Liver (tissue), 9 donors: ENCODE measurements around the gene DPPA2. TPM values are rescaled to one million over a fixed set of nuclear protein-coding genes. Genes with fewer than 3 reads are reported as not detected.

Source experiments
- DNase-seq: peaks from one replicate; pipeline ENCODE4 v3.0.0-alpha.2; 2017; ENCODE audit warnings: low spot score
- H3K27ac ChIP-seq, 2 donors: one replicate each; pipeline ENCODE4 v1.7.0; 2013; ENCODE audit warnings: inconsistent platforms in 2 of 2, low read length in 2 of 2, control low read depth in 1 of 2, low read depth in 1 of 2, mild to moderate bottlenecking in 1 of 2
- H3K27me3 ChIP-seq, 4 donors: one replicate each; pipeline versions ENCODE4 v1.6.1 to v1.7.0; 2013; ENCODE audit warnings: low read length in 3 of 4, inconsistent platforms in 1 of 4, mild to moderate bottlenecking in 1 of 4, moderate library complexity in 1 of 4; ENCODE audit not compliant: control insufficient read depth in 4 of 4, insufficient read depth in 4 of 4
- H3K36me3 ChIP-seq, 4 donors: one replicate each; pipeline versions ENCODE4 v1.6.1 to v1.7.0; 2013; ENCODE audit warnings: low read length in 3 of 4, mild to moderate bottlenecking in 3 of 4, low read depth in 1 of 4, moderate library complexity in 1 of 4; ENCODE audit not compliant: control insufficient read depth in 4 of 4, insufficient read depth in 3 of 4
- H3K4me1 ChIP-seq, 4 donors: one replicate each; pipeline versions ENCODE4 v1.6.1 to v1.7.0; 2013; ENCODE audit warnings: low read length in 3 of 4, mild to moderate bottlenecking in 3 of 4, moderate library complexity in 1 of 4; ENCODE audit not compliant: control insufficient read depth in 4 of 4, insufficient read depth in 4 of 4
- H3K4me3 ChIP-seq, 3 donors: one replicate each; pipeline versions ENCODE4 v1.6.1 to v1.7.0; 2013; ENCODE audit warnings: low read length in 3 of 3, control low read depth in 1 of 3, low read depth in 1 of 3, mild to moderate bottlenecking in 1 of 3
- H3K9ac ChIP-seq, 2 donors: one replicate each; pipeline ENCODE4 v1.7.0; 2013; ENCODE audit warnings: low read length in 2 of 2, mild to moderate bottlenecking in 2 of 2, moderate library complexity in 2 of 2, control low read depth in 1 of 2, low read depth in 1 of 2
- H3K9me3 ChIP-seq, 4 donors: one replicate each; pipeline versions ENCODE4 v1.6.1 to v1.7.0; 2013; ENCODE audit warnings: low read length in 3 of 4; ENCODE audit not compliant: control insufficient read depth in 4 of 4
- CTCF ChIP-seq: fragments of 150-350 bp; IDR thresholded peaks from 2 replicates; pipeline ENCODE4 v1.5.1; 2017; ENCODE audit warnings: improper control_type of control experiment, low read depth, low read length; ENCODE audit not compliant: missing input control
- EGR1 ChIP-seq, 2 donors: IDR thresholded peaks; 2 replicates each; pipeline ENCODE4 v1.6.1; 2016 to 2018; ENCODE audit warnings: antibody characterized with exemption in 2 of 2, low read depth in 2 of 2
- FOXA1 ChIP-seq: IDR thresholded peaks from 2 replicates; pipeline ENCODE4 v1.6.1; 2016; ENCODE audit warnings: antibody characterized with exemption
- FOXA2 ChIP-seq: IDR thresholded peaks from 2 replicates; pipeline ENCODE4 v1.6.1; 2016; ENCODE audit warnings: antibody characterized with exemption
- GABPA ChIP-seq, 2 donors: IDR thresholded peaks in 1 of 2; conservative IDR thresholded peaks in 1 of 2; 2 replicates each; pipeline ENCODE4 v1.6.1; 2016; ENCODE audit warnings: antibody characterized with exemption in 2 of 2, mild to moderate bottlenecking in 1 of 2, moderate library complexity in 1 of 2
- HNF4A ChIP-seq, 2 donors: conservative IDR thresholded peaks; 2 replicates each; pipeline ENCODE4 v1.6.1; 2016; ENCODE audit warnings: antibody characterized with exemption in 2 of 2, mild to moderate bottlenecking in 2 of 2
- HNF4G ChIP-seq: IDR thresholded peaks from 2 replicates; pipeline ENCODE4 v1.6.1; 2016; ENCODE audit warnings: antibody characterized with exemption
- JUND ChIP-seq, 2 donors: IDR thresholded peaks; 2 replicates each; pipeline ENCODE4 v1.6.1; 2016; ENCODE audit warnings: antibody characterized with exemption in 2 of 2
- MAX ChIP-seq: IDR thresholded peaks from 2 replicates; pipeline ENCODE4 v1.6.1; 2016; ENCODE audit warnings: antibody characterized with exemption
- NR2F2 ChIP-seq: IDR thresholded peaks from 2 replicates; pipeline ENCODE4 v1.6.1; 2016; ENCODE audit warnings: antibody characterized with exemption
- RAD21 ChIP-seq, 2 donors: IDR thresholded peaks; 2 replicates each; pipeline ENCODE4 v1.6.1; 2016; ENCODE audit warnings: antibody characterized with exemption in 2 of 2, mild to moderate bottlenecking in 2 of 2
- REST ChIP-seq: IDR thresholded peaks from 2 replicates; pipeline ENCODE4 v1.6.1; 2016; ENCODE audit warnings: antibody characterized with exemption, mild to moderate bottlenecking
- RXRA ChIP-seq, 2 donors: IDR thresholded peaks; 2 replicates each; pipeline ENCODE4 v1.6.1; 2017 to 2018; ENCODE audit warnings: antibody characterized with exemption in 2 of 2, mild to moderate bottlenecking in 1 of 2
- SP1 ChIP-seq: IDR thresholded peaks from 2 replicates; pipeline ENCODE4 v1.6.1; 2018; ENCODE audit warnings: antibody characterized with exemption, mild to moderate bottlenecking
- TAF1 ChIP-seq: conservative IDR thresholded peaks from 2 replicates; pipeline ENCODE4 v1.6.1; 2016; ENCODE audit warnings: antibody characterized with exemption, mild to moderate bottlenecking
- YY1 ChIP-seq: IDR thresholded peaks from 2 replicates; pipeline ENCODE4 v1.6.1; 2016; ENCODE audit warnings: antibody characterized with exemption, mild to moderate bottlenecking
- WGBS: extraction: QIAGEN DNeasy Blood & Tissue Kit; methylation state at CpG from one replicate; pipeline ENCODE4 v1.1.7; 2013; 5-methylcytosine and 5-hydroxymethylcytosine counted together
- polyA plus RNA-seq, 2 donors: library from polyadenylated mRNA; stranded (reverse) in 1 of 2; unstranded in 1 of 2; fragments of 200-250 nt in 1 of 2; fragments of >200 nt in 1 of 2; fragmentation: Nextera tagmentation in 1 of 2; extraction: Ambion mirVana in 1 of 2; gene quantifications; one replicate each; pipeline versions ENCODE4 v1.2.1 to v1.2.3, GENCODE V29; 2013 to 2015
- total RNA-seq, 2 donors: library from RNA; depleted of rRNA; stranded (reverse); fragments of >200 nt; gene quantifications; one replicate each; pipeline ENCODE4 v1.2.3, GENCODE V29; 2014
- TF ChIP-seq, protein P1 (sequence below): IDR thresholded peaks from 2 replicates; pipeline ENCODE4 v1.6.1; 2016; ENCODE audit warnings: antibody characterized with exemption
- TF ChIP-seq, protein P2 (sequence below): IDR thresholded peaks from 2 replicates; pipeline ENCODE4 v1.6.1; 2016; ENCODE audit warnings: antibody characterized with exemption
- donor health status: healthy.
- donor health status: healthy.
- donor health status: healthy.
- donor health status: healthy.
- donor health status: healthy.

DPPA2 gene
- total and polyA plus RNA-seq, 4 donors = not detected

GRCh38 chr3:109362823-109363222, 46.5 kb upstream of the DPPA2 start:
- TF ChIP-seq RXRA (IDR thresholded peaks at IDR 0.05) (peak; percentile 63 to 66), TAF1 (peak; percentile 48), EGR1 (IDR thresholded peaks at IDR 0.05; ENCODE audit: low read depth in 2 of 2) (no peak), RAD21 (IDR thresholded peaks at IDR 0.05) (peak; percentile 16 to 42), CTCF (no peak), YY1 (peak; percentile 79), SP1 (peak; percentile 87), HNF4A (conservative IDR thresholded peaks at IDR 0.05) (peak; percentile 47 to 63), FOXA2 (peak; percentile 80), FOXA1 (peak; percentile 55), REST (peak; percentile 52), JUND (IDR thresholded peaks at IDR 0.05) (peak in 1 of 2 donors; percentile 58), MAX (no peak), GABPA (IDR thresholded peaks at IDR 0.05 in 1 of 2, conservative IDR thresholded peaks at IDR 0.05 in 1 of 2) (no peak), HNF4G (peak; percentile 44), NR2F2 (no peak)
- TF ChIP-seq, protein P1, sequence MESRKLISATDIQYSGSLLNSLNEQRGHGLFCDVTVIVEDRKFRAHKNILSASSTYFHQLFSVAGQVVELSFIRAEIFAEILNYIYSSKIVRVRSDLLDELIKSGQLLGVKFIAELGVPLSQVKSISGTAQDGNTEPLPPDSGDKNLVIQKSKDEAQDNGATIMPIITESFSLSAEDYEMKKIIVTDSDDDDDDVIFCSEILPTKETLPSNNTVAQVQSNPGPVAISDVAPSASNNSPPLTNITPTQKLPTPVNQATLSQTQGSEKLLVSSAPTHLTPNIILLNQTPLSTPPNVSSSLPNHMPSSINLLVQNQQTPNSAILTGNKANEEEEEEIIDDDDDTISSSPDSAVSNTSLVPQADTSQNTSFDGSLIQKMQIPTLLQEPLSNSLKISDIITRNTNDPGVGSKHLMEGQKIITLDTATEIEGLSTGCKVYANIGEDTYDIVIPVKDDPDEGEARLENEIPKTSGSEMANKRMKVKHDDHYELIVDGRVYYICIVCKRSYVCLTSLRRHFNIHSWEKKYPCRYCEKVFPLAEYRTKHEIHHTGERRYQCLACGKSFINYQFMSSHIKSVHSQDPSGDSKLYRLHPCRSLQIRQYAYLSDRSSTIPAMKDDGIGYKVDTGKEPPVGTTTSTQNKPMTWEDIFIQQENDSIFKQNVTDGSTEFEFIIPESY = no peak
- TF ChIP-seq, protein P2, sequence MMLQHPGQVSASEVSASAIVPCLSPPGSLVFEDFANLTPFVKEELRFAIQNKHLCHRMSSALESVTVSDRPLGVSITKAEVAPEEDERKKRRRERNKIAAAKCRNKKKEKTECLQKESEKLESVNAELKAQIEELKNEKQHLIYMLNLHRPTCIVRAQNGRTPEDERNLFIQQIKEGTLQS = peak; percentile 20
- Histone ChIP-seq H3K4me1 (peaks cover 5 to 36% (median 24%) of the 10 kb centered on the region in 4 donors), H3K27ac (peak overlapping the region; percentile 87 to 90), H3K9ac (peak overlapping the region; percentile 3 to 37), H3K36me3 (no peaks in the 10 kb centered on the region), H3K9me3 (no peaks in the 10 kb centered on the region), H3K27me3 (no peaks in the 10 kb centered on the region), H3K4me3 (peak overlapping the region in 2 of 3 donors; percentile 18 to 32)
- DNase-seq = no peak
- WGBS = 33% methylated on average over 4 of the region's 4 CpGs
